Vagina (tissue), 2 donors: Measurements from ENCODE around the gene BAHCC1. TPM values are rescaled to one million over a fixed set of nuclear protein-coding genes. Genes with fewer than 3 reads are reported as not detected.

Source experiments
- DNase-seq, 2 donors: peaks; one replicate each; pipeline ENCODE4 v3.0.0-alpha.2; 2017; ENCODE audit errors: extremely low spot score in 2 of 2
- H3K27ac ChIP-seq: fragments of 200-600 bp; sonication (generic); one replicate; pipeline ENCODE4 v1.5.1; 2019
- H3K27me3 ChIP-seq: fragments of 200-600 bp; sonication (generic); one replicate; pipeline ENCODE4 v1.5.1; 2019
- H3K36me3 ChIP-seq, 2 donors: fragments of 200-600 bp; sonication (generic); one replicate each; pipeline ENCODE4 v1.5.1; 2017 to 2019
- H3K4me1 ChIP-seq: fragments of 200-600 bp; sonication (generic); one replicate; pipeline ENCODE4 v1.5.1; 2019
- H3K4me3 ChIP-seq, 2 donors: fragments of 200-600 bp; sonication (generic); 1 replicate in 1 of 2; 2 replicates in 1 of 2; pipeline ENCODE4 v1.5.1; 2016 to 2019
- H3K9me3 ChIP-seq: fragments of 200-600 bp; sonication (generic); one replicate; pipeline ENCODE4 v1.5.1; 2019
- CTCF ChIP-seq, 3 experiments: fragments of 450-650 bp in 2 of 3; fragments of 200-600 bp in 1 of 3; sonication (generic) in 1 of 3; IDR thresholded peaks; one replicate each; pipeline ENCODE4 v1.5.1; 2017 to 2019; ENCODE audit warnings: antibody characterized with exemption in 3 of 3, mild to moderate bottlenecking in 2 of 3, moderate library complexity in 2 of 3
- POLR2A ChIP-seq, 2 donors: fragments of 450-650 bp; IDR thresholded peaks; one replicate each; pipeline ENCODE4 v1.6.1; 2017; ENCODE audit warnings: antibody characterized with exemption in 2 of 2, mild to moderate bottlenecking in 2 of 2, moderate library complexity in 2 of 2
- POLR2AphosphoS5 ChIP-seq, 2 donors: sonication (generic); formaldehyde crosslinking; IDR thresholded peaks; one replicate each; pipeline ENCODE4 v1.9.0; 2017; ENCODE audit warnings: antibody characterized with exemption in 2 of 2, mild to moderate bottlenecking in 2 of 2, low read depth in 1 of 2; ENCODE audit not compliant: insufficient read depth in 1 of 2
- intact Hi-C: fragments of 100-400 bp; cut with DNase I; formaldehyde crosslinking; loops from one replicate; pipeline ENCODE4 v1.15.1; 2023
- total RNA-seq: library from RNA; depleted of rRNA; stranded (reverse); fragments of >200 nt; gene quantifications from one replicate; pipeline ENCODE4 v1.2.3, GENCODE V29; 2016

The BAHCC1 gene
- total RNA-seq, 1 donor from 2014 or later: 9.1 TPM

DNA sequence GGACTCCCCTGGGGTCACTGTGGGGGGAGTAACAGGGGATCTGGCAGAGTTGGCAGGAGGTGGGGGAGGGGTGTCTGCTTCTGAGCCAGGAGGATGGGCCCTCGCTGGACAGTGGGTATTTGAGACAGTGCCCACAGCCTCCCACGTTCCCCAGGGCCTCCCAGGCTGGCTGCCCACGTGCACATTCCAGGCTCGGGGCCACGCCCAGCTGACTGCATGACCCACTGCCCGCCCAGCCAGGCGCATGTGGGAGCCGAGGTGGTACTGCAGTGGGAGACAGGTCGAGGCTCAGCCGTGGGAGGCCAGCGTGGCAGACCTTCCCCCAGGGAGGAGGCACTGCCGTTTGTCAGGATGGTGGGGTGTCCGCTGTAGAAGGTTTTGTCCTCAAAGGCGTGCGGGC is 38.8 kb downstream of the BAHCC1 start:
- no peak overlapping the region for H3K27ac ChIP-seq
- no peaks in the 10 kb centered on the region for H3K36me3 ChIP-seq
- no peaks in the 10 kb centered on the region for H3K27me3 ChIP-seq
- H3K9me3 ChIP-seq: no peaks in the 10 kb centered on the region
- no peak overlapping the region for H3K4me3 ChIP-seq
- TF ChIP-seq POLR2AphosphoS5 (IDR thresholded peaks at IDR 0.05; ENCODE audit: insufficient read depth in 1 of 2, low read depth in 1 of 2) (no peak), POLR2A (IDR thresholded peaks at IDR 0.05) (no peak)
- intact Hi-C loops: no loop called here
- no peak for DNase-seq
- peaks cover 48% of the 10 kb centered on the region for H3K4me1 ChIP-seq

DNA sequence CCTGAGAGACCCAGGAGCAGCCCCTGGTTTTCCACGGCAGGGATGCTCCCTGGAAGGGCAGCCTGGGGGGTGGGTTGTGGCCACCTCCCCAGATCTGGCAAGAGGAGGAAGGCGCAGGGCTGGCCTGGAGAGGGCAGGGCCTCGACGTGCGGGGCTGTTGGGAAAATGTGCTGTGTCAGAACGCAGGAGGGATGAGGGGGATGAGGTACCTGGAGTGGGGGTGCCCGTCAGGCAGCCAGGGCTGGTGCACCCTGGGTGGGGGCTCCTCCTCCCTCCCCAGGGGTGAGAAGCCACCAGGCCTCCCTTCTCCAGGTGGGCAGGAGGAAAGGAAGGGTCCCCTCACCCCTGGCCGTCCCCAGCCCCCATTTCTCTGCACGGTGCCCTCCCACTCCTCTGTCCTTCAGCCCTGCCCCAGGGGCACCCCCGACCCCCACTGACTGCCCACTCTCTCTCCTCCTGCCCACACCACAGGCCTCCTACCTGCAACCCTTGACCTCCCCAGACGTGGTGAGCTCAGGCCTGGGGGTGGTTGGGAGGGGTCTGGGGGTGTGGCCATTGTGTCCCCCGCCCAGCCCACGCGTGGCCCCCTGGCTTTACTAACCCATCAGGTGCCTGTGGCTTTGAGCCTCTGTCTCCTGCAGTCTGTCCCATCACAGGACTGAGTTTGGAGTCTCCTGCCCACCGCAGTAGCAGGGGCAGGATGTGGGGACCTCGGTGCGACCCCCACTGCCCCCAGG is 39.6 kb downstream of the BAHCC1 start:
- no peaks in the 10 kb centered on the region for H3K27me3 ChIP-seq
- no peak for DNase-seq
- intact Hi-C loops: no loop called here
- peaks cover 40% of the 10 kb centered on the region for H3K4me1 ChIP-seq
- H3K4me3 ChIP-seq: no peak overlapping the region
- no peak for TF ChIP-seq POLR2A (IDR thresholded peaks at IDR 0.05)
- TF ChIP-seq CTCF (IDR thresholded peaks at IDR 0.05): no peak
- no peak for TF ChIP-seq POLR2AphosphoS5 (IDR thresholded peaks at IDR 0.05; ENCODE audit: insufficient read depth in 1 of 2, low read depth in 1 of 2)
- H3K36me3 ChIP-seq: no peaks in the 10 kb centered on the region
- no peaks in the 10 kb centered on the region for H3K9me3 ChIP-seq
- no peak overlapping the region for H3K27ac ChIP-seq

- Histone ChIP-seq H3K4me1 (peaks cover 33% of the 10 kb centered on the region), H3K4me3 (no peak overlapping the region), H3K36me3 (no peaks in the 10 kb centered on the region), H3K27ac (peak overlapping the region; percentile 67), H3K9me3 (no peaks in the 10 kb centered on the region), H3K27me3 (no peaks in the 10 kb centered on the region)
- no peak for DNase-seq
- intact Hi-C loops: no loop called here
- no peak for TF ChIP-seq POLR2AphosphoS5 (IDR thresholded peaks at IDR 0.05; ENCODE audit: insufficient read depth in 1 of 2, low read depth in 1 of 2)
- TF ChIP-seq POLR2A (IDR thresholded peaks at IDR 0.05): no peak
- no peak for TF ChIP-seq CTCF (IDR thresholded peaks at IDR 0.05)
Observed at GRCh38 chr17:81435652-81436293, 40.5 kb downstream of the BAHCC1 start.

DNA sequence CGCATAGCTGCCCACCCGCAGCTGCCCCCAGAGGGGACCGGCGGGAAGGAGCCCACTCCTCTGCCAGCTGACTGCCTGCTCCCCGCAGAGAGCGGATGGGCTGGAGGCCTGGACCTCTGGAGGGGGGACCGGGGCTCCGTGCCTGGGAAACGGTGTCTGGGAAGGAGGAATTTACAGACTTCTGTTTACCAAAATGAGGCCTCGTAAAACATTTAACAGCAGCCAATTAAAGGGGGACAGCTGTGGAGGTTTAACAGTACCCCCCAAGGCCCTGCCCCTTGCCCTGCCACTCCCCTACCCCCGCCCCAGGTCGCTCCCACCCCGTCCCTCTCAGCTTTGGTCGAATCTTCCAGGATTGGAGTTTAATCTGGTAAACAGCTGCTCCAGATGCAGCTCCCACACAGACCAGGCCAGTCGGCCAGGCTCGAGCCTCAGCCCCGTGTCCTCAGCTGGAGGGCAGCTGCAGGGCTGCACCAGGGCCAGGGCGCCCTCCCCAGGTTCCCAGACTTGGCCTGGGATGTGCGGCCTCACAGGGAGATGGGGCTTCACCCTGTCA is 41.1 kb downstream of the BAHCC1 start:
- peak in 1 of 2 donors; percentile 93 for DNase-seq
- Histone ChIP-seq H3K27ac (peak overlapping the region; percentile 67), H3K4me3 (no peak overlapping the region), H3K36me3 (no peaks in the 10 kb centered on the region), H3K27me3 (no peaks in the 10 kb centered on the region), H3K9me3 (no peaks in the 10 kb centered on the region), H3K4me1 (peaks cover 33% of the 10 kb centered on the region)
- intact Hi-C loops: no loop called here
- TF ChIP-seq POLR2AphosphoS5 (IDR thresholded peaks at IDR 0.05; ENCODE audit: insufficient read depth in 1 of 2, low read depth in 1 of 2) (peak in 1 of 2 donors; percentile 77), POLR2A (IDR thresholded peaks at IDR 0.05) (no peak)

DNA sequence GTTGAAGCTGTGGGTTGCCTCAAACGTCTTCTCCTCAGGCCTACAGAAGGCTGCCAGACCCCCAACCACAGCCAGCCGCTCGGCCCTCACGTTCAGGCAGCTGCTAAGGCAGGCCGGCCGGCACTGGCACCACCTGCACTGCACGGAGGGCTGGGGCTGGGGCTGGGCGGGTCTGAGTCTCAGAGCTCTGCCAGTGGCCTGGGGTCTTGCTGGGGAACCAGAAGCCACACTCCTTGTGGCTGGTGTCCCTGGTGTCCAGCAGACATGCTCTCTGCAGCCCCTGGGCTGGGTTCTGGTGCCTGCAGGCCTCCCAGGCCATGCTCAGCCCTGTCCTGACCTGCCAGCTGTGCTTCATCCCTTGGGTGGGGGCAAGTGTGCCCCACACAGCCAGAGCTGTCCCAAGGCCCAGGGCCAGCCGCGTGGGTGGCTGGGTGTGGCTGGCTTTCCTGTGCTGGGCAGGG is 42.0 kb downstream of the BAHCC1 start:
- Histone ChIP-seq H3K4me1 (peaks cover 33% of the 10 kb centered on the region), H3K36me3 (no peaks in the 10 kb centered on the region), H3K27me3 (no peaks in the 10 kb centered on the region), H3K9me3 (no peaks in the 10 kb centered on the region), H3K27ac (peak overlapping the region; percentile 67), H3K4me3 (no peak overlapping the region)
- intact Hi-C loops: no loop called here
- no peak for DNase-seq
- no peak for TF ChIP-seq POLR2A (IDR thresholded peaks at IDR 0.05)
- no peak for TF ChIP-seq CTCF (IDR thresholded peaks at IDR 0.05)
- TF ChIP-seq POLR2AphosphoS5 (IDR thresholded peaks at IDR 0.05; ENCODE audit: insufficient read depth in 1 of 2, low read depth in 1 of 2): no peak
